Urinary bladder (tissue), 4 donors: ENCODE measurements around the gene SYT7. TPM values are rescaled to one million over a fixed set of nuclear protein-coding genes. Genes with fewer than 3 reads are reported as not detected.

ENCODE experiments used
- DNase-seq: peaks from one replicate; pipeline ENCODE4 v3.0.0-alpha.2; 2015; ENCODE audit errors: extremely low spot score
- H3K27ac ChIP-seq: one replicate; pipeline ENCODE4 v1.5.1; 2013; ENCODE audit warnings: low read depth, mild to moderate bottlenecking, moderate library complexity
- H3K36me3 ChIP-seq: one replicate; pipeline ENCODE4 v1.6.1; 2013; ENCODE audit warnings: mild to moderate bottlenecking, moderate library complexity; ENCODE audit not compliant: insufficient read depth
- H3K4me1 ChIP-seq: one replicate; pipeline ENCODE4 v1.6.1; 2013; ENCODE audit warnings: mild to moderate bottlenecking, moderate library complexity; ENCODE audit not compliant: insufficient read depth
- H3K4me3 ChIP-seq: one replicate; pipeline ENCODE4 v1.5.1; 2013; ENCODE audit warnings: low read depth, low read length
- WGBS: extraction: QIAGEN DNeasy Blood & Tissue Kit; methylation state at CpG from one replicate; pipeline ENCODE4 v1.1.7; 2013; 5-methylcytosine and 5-hydroxymethylcytosine counted together
- polyA plus RNA-seq: library from polyadenylated mRNA; stranded (reverse); fragments of 200-250 nt; gene quantifications from one replicate; pipeline ENCODE4 v1.2.3, GENCODE V29; 2013
- total RNA-seq: library from RNA; depleted of rRNA; stranded (reverse); fragments of >200 nt; gene quantifications from one replicate; pipeline ENCODE4 v1.2.3, GENCODE V29; 2014
- donor health status: healthy with polysubstance abuse.
- donor health status: healthy.

The SYT7 gene, protein sequence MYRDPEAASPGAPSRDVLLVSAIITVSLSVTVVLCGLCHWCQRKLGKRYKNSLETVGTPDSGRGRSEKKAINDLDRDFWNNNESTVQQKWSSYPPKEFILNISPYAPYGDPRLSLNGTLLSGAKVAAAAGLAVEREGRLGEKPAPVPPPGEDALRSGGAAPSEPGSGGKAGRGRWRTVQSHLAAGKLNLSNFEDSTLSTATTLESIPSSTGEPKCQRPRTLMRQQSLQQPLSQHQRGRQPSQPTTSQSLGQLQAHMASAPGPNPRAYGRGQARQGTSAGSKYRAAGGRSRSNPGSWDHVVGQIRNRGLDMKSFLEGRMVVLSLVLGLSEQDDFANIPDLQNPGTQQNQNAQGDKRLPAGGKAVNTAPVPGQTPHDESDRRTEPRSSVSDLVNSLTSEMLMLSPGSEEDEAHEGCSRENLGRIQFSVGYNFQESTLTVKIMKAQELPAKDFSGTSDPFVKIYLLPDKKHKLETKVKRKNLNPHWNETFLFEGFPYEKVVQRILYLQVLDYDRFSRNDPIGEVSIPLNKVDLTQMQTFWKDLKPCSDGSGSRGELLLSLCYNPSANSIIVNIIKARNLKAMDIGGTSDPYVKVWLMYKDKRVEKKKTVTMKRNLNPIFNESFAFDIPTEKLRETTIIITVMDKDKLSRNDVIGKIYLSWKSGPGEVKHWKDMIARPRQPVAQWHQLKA
- total RNA-seq, result 1.1 TPM
- polyA plus RNA-seq, result 2.6 TPM

DNA sequence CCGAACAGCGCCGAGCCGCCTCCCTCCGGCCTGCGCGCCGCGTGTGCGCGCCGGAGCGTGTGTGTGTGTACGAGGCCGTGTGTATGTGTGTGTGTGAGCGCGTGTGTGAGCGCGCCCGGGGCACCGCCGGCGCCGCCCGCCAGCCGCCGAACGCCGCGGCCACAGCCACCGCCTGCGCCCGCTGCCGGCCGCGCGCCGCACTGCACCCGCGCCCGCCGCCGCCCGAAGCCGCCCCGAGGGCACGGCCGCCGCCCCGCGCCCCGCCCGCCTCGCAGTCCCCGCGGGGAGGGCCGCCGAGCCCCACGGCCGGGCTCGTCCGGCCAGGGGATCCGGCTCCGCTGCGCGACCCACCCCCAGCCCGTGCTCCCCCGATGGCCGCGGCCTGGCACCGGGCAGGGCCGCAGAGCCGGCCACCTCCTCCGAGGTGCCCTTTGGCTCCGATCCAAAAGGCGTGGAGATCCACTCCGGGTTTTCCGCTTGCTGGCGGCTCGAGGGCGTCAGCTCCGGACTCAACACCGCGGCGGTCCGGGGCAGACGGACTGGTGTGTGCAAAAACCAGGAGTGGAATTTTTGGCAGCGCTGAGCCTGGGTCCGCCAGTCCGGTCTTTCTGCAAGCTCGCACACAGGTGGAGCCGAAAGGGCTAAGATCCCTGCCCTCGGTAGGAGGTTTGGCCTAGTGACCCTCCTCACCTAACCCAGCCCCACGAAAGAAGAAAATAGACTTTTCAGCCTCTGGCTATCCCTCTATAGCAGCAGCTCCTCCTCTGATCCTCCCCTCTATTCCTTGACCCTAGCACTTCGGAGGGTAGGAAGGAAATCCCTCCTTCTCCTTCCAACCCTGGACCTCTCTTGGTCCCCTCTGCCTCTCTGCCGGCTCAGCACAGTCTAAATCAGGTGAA, at the start of gene SYT7:
Gene SYT7 (minus strand): TSS at position 47 of the 899 bp plus-strand sequence. CDS start 256 bp downstream, outside the sequence.
- under 1% methylated on average over 96 of the region's 96 CpGs for WGBS
- Histone ChIP-seq H3K36me3 (no peaks in the 10 kb centered on the region), H3K4me1 (no peaks in the 10 kb centered on the region), H3K27ac (no peak within 1 kb of the TSS), H3K4me3 (peak within 1 kb of the TSS; percentile 47)
- DNase-seq, result peak; percentile 92

DNA sequence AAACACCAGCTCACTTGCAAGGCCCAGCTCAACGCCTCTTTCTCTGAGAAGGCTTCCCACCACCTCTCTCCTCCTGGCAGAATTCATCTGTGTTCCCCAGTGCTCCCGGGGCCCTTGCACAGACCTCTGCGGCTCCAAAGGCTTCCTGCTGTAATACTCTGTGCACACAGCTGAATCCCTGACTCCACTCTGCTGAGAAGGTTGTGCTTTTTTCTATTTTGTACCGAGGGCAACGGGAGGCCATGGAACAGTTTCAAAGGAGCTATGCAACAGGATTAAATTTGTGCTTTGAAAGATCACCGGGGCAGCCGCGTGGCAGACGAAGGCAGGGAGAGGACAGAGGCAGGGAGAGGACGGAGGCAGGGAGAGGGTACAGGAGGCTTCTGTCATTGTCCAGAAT, 49.2 kb upstream of the SYT7 start:
- H3K4me3 ChIP-seq, result no peak overlapping the region
- WGBS, result 34% methylated on average over 10 of the region's 10 CpGs
- no peak for DNase-seq

DNA sequence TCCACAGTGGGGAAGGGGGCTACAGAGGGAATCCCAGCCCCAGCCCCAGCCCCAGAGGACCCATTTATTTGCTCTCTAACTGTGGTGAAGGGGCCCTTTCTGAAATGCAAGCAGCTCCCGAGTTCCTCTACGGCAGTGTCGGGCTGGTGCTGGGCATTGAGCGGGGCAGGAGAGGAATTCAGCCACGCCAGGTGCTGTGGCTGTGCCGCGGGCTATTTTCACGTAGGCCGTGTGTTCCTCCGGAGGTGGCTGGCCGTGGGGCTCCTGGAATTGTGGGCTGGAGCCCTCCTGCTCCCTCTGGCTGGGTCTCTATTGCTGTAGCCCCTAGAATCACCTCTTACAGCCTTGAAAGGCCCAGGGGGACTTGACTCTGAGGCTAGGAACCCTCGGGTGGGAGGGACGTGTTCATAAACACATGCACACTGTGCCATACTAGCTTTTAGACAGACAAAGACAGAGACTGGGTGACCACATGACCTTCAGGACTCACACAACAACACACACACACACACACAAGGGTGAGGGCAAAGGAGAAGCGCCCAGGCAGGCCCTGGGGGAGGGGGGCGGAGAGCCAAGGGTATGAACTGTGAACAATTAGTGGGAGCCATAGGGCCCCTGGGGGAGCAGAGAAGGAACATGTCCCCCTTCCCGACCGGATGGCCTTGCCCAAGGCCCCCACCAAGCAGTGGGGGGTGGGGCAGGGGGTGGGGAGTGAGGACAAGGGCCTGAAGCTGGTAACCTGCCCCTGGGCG, 48.4 kb upstream of the SYT7 start:
- no peaks in the 10 kb centered on the region for H3K36me3 ChIP-seq
- DNase-seq, result no peak
- H3K27ac ChIP-seq, result no peak overlapping the region
- H3K4me3 ChIP-seq, result no peak overlapping the region
- H3K4me1 ChIP-seq, result no peaks in the 10 kb centered on the region
- 88% methylated on average over 18 of the region's 18 CpGs for WGBS

More for the DNA sequence above, 49.2 kb upstream of the SYT7 start:
- H3K4me1 ChIP-seq, result no peaks in the 10 kb centered on the region
- no peaks in the 10 kb centered on the region for H3K36me3 ChIP-seq
- H3K27ac ChIP-seq, result no peak overlapping the region

DNA sequence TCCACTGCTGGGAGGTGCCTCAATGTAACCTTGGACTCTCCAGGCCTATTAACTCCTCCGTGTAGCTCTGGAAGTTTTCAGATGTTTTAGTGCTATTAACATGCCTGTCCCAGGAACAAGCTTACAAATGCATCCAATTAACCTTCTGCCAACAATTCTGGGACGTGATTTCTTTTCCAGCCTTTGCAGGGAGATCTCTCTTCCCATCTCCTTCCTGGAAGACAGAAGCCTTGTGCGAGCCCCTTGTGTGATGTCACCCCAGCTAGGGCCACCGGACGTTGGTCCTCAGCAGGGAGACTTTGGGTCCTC, 47.7 kb upstream of the SYT7 start:
- Histone ChIP-seq H3K36me3 (no peaks in the 10 kb centered on the region), H3K27ac (no peak overlapping the region), H3K4me3 (no peak overlapping the region), H3K4me1 (no peaks in the 10 kb centered on the region)
- DNase-seq, result no peak
- 68% methylated on average over 5 of the region's 5 CpGs for WGBS

DNA sequence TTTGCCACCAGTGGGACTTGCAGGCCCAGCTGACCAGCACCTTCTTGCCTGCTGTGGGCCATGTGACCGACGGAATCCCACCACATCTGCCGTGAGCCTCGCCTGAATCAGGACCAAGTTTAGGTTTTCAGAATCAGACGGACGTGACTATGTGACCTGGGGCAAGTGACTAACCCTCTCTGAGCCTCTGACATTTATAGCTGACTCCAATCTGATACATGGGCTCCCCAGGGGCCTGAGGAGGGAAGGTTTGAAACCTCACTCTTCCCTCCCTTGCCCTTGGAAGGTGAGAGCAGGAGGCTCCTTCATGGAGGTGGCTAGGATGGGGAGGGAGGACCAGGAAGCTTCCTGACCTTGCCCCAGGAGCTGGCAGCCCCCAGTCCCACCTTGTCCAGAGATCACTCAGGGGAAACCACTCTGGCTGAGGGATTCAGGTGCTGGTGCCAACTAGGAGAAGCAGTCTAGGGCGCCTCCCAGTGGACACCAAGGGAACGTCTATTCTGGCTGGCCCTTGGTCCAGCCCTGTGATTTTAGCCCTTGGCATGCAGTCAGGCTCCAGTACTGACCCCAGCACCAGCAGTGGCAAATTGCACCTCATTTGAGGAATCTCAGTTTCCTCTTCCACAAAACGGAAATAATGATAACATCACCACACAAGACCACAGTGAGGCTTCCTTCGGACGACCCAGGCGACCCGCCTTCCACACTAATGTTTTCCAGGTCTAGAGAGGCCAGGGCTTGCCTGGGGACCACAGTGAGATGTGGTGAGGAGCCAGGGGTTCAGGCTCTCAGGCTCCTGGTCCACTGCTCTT, 47.2 kb upstream of the SYT7 start:
- no peak overlapping the region for H3K27ac ChIP-seq
- no peaks in the 10 kb centered on the region for H3K36me3 ChIP-seq
- DNase-seq, result peak; percentile 23
- H3K4me3 ChIP-seq, result no peak overlapping the region
- 62% methylated on average over 13 of the region's 13 CpGs for WGBS
- H3K4me1 ChIP-seq, result no peaks in the 10 kb centered on the region

DNA sequence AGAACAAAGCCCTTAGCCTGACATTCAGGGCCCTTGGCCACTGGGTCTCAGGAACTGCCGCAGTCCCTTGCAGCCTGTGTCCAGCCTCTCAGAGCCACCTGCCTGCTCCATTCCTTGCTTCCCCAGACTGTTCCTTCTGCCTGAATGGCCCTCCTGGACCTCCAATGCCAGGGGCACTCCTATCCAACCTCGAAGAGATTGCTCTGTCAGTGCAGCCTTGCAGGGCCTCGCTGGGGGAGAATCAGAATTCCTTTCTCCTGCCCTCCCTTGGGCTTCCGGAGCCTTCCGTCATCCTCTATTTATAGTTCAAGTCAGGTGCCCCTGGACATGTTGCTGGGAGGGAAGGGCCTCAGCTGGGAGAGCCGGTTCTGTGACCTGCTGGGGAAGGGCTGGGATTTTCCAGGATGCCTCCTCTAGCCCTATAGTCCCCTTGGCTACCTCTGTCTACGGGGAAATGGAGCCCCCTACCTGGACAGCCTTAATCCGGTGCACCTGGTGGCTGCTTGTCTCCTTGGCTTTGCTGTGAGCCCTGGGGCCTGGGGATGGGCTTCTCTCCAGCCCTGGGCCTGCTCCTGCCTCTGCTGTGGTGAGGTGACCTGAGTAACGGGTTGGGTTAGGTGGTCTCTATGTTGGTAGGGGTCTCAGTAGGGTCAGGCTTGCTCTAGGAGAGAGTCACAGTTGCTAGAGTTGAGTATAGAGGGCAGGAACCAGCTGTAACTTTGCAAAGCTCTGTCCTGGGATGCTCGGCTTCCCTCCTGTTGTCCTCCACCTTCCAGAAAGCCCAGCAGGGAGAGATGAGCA, 45.9 kb upstream of the SYT7 start:
- 53% methylated on average over 10 of the region's 10 CpGs for WGBS
- Histone ChIP-seq H3K27ac (no peak overlapping the region), H3K36me3 (no peaks in the 10 kb centered on the region), H3K4me3 (no peak overlapping the region), H3K4me1 (no peaks in the 10 kb centered on the region)
- peak; percentile 70 for DNase-seq

DNA sequence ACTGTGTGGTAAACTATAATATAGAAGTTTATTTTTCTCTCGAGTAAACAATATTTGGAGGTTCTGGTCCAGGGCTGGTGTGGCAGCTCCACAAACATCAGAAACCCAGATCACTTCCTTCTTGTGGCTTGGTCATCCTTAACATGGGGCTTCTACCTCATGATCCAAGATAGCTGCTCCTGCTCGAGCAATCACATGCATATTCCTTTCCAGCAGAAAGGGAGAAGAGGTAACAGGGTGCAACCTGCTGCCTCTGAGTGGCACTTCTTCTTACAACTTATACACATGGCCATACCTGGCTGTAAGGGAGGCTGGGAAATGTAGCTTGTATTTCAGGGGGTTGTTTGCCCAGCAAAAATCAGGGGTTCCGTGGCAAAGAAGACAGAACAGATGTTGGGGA, 44.6 kb upstream of the SYT7 start:
- H3K27ac ChIP-seq, result no peak overlapping the region
- no peaks in the 10 kb centered on the region for H3K36me3 ChIP-seq
- no peak for DNase-seq
- H3K4me1 ChIP-seq, result no peaks in the 10 kb centered on the region
- H3K4me3 ChIP-seq, result no peak overlapping the region
- WGBS, result 90% methylated on average over 3 of the region's 3 CpGs

DNA sequence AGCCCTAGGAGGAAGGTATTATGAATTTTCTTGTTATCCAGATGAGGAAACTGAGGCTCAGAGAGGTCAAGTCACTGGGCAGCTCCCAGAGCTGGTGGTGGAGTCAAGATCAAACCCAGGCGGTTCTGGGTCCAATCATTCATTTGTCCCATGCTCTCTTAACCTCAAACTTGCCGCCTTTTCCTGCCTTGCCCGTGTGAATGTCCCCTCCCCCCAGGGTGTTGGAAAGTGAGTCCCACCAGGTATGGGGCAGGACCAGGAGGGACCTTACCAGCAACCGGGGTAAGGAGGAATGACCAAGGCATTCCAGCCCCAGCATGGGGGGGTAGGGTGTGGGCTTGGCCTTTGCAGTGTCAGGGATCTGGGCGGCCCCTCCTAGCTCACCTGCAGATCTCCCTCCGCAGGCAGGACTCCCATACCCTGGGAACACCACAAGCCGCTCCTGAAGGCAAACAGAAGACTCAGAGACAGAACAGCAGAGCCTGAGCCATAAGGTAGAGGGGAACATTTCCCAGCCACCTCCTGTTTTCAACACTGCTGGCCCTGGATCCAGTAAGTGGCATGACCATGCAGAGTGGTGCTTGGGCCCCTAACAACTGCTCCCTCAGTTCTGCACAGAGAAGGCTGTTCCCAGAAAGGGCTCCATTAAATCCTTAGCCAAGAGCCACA, 41.2 kb upstream of the SYT7 start:
- H3K4me1 ChIP-seq, result no peaks in the 10 kb centered on the region
- 59% methylated on average over 7 of the region's 7 CpGs for WGBS
- H3K27ac ChIP-seq, result no peak overlapping the region
- H3K36me3 ChIP-seq, result no peaks in the 10 kb centered on the region
- H3K4me3 ChIP-seq, result no peak overlapping the region
- no peak for DNase-seq

DNA sequence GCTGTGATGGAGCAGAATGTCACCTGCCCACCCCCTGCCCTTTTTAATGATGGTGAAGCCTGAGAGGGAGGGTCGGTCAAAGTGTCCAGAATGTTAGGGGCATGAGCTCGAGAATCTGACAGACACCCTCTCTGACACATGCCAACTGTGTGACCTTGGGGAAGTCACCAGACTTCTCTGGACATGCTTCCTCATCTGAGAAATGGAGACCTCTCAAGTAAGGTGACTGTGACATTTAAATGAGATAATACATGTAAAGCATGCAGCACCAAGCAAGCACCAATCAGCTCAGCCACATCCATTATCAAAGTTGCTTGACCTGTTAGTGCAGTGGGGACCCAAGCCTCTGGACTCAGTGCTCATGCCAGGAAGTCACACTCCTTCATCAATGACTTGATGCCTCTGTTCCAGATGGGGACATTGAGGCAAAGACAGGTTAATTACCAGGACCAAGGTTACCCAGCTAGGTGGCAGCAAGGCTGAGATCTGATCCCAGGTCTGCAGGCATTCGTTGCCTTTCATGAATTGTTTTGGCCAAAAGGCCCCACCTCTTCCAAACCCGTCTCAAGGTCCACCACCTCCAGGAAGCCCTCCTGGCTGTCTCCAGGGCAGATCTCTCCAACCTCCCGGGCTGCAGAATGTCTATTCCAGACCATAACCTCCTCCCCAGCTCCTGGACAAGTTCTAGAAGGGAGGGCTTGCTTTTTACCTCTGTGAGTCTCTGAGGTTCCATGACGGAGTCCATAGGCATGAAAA, 38.8 kb upstream of the SYT7 start:
- no peaks in the 10 kb centered on the region for H3K36me3 ChIP-seq
- no peaks in the 10 kb centered on the region for H3K4me1 ChIP-seq
- 74% methylated on average over 6 of the region's 6 CpGs for WGBS
- H3K27ac ChIP-seq, result no peak overlapping the region
- DNase-seq, result no peak
- no peak overlapping the region for H3K4me3 ChIP-seq

DNA sequence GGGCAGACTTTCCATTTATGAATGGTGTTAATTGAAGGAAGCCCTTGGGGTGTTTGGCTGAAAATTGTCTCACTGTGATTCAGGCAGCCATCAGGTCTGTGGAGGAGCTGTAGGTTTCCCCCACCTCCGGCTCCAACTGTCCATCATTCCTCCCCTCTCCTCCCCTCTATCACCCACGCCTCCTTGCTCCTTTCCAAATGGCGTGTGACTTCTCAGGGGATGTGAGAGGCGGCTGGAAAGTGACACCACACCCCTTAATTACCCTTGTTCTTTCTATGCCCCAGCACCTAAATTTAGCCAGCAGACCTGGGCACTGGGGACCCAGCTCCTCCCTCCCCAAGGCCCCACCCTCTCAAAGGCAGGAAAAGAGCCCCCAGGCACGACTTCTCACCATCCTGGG, 38.1 kb upstream of the SYT7 start:
- H3K36me3 ChIP-seq, result no peaks in the 10 kb centered on the region
- H3K4me1 ChIP-seq, result no peaks in the 10 kb centered on the region
- no peak for DNase-seq
- H3K4me3 ChIP-seq, result no peak overlapping the region
- no peak overlapping the region for H3K27ac ChIP-seq
- WGBS, result 30% methylated on average over 5 of the region's 5 CpGs

DNA sequence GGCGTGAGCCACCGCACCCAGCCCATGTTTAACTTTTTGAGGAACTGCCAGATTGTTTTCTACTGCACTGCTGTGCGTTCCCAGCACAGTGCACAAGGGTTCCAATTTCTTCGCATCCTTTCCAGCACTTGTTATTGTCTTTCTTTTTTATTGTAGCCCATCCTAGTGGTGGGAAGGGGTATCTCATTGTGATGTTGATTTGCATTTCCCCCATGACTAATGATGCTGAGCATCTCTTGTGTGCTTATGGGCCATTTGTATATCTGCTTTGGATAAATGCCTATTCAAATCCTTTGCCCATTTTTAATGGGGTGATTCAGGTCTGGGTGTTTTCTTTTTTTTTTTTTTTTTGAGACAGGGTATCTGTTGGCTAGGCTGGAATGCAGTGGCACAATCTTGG, 36.6 kb upstream of the SYT7 start:
- no peak for DNase-seq
- peaks cover 2% of the 10 kb centered on the region for H3K4me1 ChIP-seq
- H3K4me3 ChIP-seq, result no peak overlapping the region
- no peak overlapping the region for H3K27ac ChIP-seq
- WGBS, result 95% methylated on average over 4 of the region's 4 CpGs
- H3K36me3 ChIP-seq, result no peaks in the 10 kb centered on the region
